Liver (tissue), 3 donors: Measurements from ENCODE around the gene COQ2.

ENCODE experiments used
- EGR1 ChIP-seq, 2 donors: IDR thresholded peaks; 2 replicates each; pipeline ENCODE4 v1.6.1; 2016 to 2018; ENCODE audit warnings: antibody characterized with exemption in 2 of 2, low read depth in 2 of 2
- GABPA ChIP-seq, 2 donors: IDR thresholded peaks in 1 of 2; conservative IDR thresholded peaks in 1 of 2; 2 replicates each; pipeline ENCODE4 v1.6.1; 2016; ENCODE audit warnings: antibody characterized with exemption in 2 of 2, mild to moderate bottlenecking in 1 of 2, moderate library complexity in 1 of 2
- HNF4G ChIP-seq: IDR thresholded peaks from 2 replicates; pipeline ENCODE4 v1.6.1; 2016; ENCODE audit warnings: antibody characterized with exemption
- JUND ChIP-seq, 2 donors: IDR thresholded peaks; 2 replicates each; pipeline ENCODE4 v1.6.1; 2016; ENCODE audit warnings: antibody characterized with exemption in 2 of 2
- RAD21 ChIP-seq, 2 donors: IDR thresholded peaks; 2 replicates each; pipeline ENCODE4 v1.6.1; 2016; ENCODE audit warnings: antibody characterized with exemption in 2 of 2, mild to moderate bottlenecking in 2 of 2
- SP1 ChIP-seq: IDR thresholded peaks from 2 replicates; pipeline ENCODE4 v1.6.1; 2018; ENCODE audit warnings: antibody characterized with exemption, mild to moderate bottlenecking
- TAF1 ChIP-seq: conservative IDR thresholded peaks from 2 replicates; pipeline ENCODE4 v1.6.1; 2016; ENCODE audit warnings: antibody characterized with exemption, mild to moderate bottlenecking
- YY1 ChIP-seq: IDR thresholded peaks from 2 replicates; pipeline ENCODE4 v1.6.1; 2016; ENCODE audit warnings: antibody characterized with exemption, mild to moderate bottlenecking
- TF ChIP-seq, protein P1 (sequence below): fragments of 150-350 bp; IDR thresholded peaks from 2 replicates; pipeline ENCODE4 v1.5.1; 2017; ENCODE audit warnings: improper control_type of control experiment, low read depth, low read length; ENCODE audit not compliant: missing input control
- TF ChIP-seq, protein P2 (sequence below): IDR thresholded peaks from 2 replicates; pipeline ENCODE4 v1.6.1; 2016; ENCODE audit warnings: antibody characterized with exemption
- TF ChIP-seq, protein P3 (sequence below): IDR thresholded peaks from 2 replicates; pipeline ENCODE4 v1.6.1; 2016; ENCODE audit warnings: antibody characterized with exemption
- TF ChIP-seq, protein P4 (sequence below): IDR thresholded peaks from 2 replicates; pipeline ENCODE4 v1.6.1; 2016; ENCODE audit warnings: antibody characterized with exemption
- donor health status: healthy.
- donor health status: healthy.

DNA sequence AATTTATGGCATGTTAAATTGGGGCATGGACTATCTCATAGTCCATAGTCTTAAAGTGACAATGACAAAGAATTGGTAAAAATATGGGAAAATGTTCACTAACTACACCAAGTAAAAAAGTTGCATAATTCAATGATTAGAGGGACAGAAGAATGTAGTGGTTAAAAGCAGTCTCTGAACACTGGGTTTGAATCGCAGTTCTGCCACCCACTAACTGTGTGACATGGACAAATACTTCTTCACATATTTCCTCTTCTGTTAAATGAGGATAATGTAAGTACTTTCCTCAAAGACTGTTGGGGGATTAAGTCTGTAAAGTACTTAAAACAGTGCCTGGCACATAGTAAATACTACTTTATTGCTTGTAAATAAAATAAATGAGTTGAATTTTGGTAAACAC, 15.3 kb downstream of the COQ2 start:
- TF ChIP-seq SP1 (no peak), JUND (IDR thresholded peaks at IDR 0.05) (no peak), TAF1 (no peak), EGR1 (IDR thresholded peaks at IDR 0.05; ENCODE audit: low read depth in 2 of 2) (no peak), GABPA (IDR thresholded peaks at IDR 0.05 in 1 of 2, conservative IDR thresholded peaks at IDR 0.05 in 1 of 2) (no peak), RAD21 (IDR thresholded peaks at IDR 0.05) (no peak), YY1 (no peak), HNF4G (no peak)
- TF ChIP-seq, protein P1, sequence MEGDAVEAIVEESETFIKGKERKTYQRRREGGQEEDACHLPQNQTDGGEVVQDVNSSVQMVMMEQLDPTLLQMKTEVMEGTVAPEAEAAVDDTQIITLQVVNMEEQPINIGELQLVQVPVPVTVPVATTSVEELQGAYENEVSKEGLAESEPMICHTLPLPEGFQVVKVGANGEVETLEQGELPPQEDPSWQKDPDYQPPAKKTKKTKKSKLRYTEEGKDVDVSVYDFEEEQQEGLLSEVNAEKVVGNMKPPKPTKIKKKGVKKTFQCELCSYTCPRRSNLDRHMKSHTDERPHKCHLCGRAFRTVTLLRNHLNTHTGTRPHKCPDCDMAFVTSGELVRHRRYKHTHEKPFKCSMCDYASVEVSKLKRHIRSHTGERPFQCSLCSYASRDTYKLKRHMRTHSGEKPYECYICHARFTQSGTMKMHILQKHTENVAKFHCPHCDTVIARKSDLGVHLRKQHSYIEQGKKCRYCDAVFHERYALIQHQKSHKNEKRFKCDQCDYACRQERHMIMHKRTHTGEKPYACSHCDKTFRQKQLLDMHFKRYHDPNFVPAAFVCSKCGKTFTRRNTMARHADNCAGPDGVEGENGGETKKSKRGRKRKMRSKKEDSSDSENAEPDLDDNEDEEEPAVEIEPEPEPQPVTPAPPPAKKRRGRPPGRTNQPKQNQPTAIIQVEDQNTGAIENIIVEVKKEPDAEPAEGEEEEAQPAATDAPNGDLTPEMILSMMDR = no peak
- TF ChIP-seq, protein P2, sequence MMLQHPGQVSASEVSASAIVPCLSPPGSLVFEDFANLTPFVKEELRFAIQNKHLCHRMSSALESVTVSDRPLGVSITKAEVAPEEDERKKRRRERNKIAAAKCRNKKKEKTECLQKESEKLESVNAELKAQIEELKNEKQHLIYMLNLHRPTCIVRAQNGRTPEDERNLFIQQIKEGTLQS = no peak
- TF ChIP-seq, protein P3, sequence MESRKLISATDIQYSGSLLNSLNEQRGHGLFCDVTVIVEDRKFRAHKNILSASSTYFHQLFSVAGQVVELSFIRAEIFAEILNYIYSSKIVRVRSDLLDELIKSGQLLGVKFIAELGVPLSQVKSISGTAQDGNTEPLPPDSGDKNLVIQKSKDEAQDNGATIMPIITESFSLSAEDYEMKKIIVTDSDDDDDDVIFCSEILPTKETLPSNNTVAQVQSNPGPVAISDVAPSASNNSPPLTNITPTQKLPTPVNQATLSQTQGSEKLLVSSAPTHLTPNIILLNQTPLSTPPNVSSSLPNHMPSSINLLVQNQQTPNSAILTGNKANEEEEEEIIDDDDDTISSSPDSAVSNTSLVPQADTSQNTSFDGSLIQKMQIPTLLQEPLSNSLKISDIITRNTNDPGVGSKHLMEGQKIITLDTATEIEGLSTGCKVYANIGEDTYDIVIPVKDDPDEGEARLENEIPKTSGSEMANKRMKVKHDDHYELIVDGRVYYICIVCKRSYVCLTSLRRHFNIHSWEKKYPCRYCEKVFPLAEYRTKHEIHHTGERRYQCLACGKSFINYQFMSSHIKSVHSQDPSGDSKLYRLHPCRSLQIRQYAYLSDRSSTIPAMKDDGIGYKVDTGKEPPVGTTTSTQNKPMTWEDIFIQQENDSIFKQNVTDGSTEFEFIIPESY = no peak
- TF ChIP-seq, protein P4, sequence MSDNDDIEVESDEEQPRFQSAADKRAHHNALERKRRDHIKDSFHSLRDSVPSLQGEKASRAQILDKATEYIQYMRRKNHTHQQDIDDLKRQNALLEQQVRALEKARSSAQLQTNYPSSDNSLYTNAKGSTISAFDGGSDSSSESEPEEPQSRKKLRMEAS = no peak
